A673 (cell line): ENCODE measurements around the gene GXYLT2. TPM values are rescaled to one million over a fixed set of nuclear protein-coding genes. Genes with fewer than 3 reads are reported as not detected.

Experiments used
- BruUV-seq: library from RNA; stranded (reverse); fragments of 400-500 nt; replicated peaks from 2 replicates; lab custom pipeline; 2021; lab: Mats Ljungman, UMichigan
- CTCF ChIA-PET: fragments of 300-600 bp; sonication (Branson Sonifier 250); formaldehyde crosslinking; loops from one replicate; lab custom pipeline; 2022; ENCODE audit warnings: antibody characterized with exemption; lab: Charles Lee
- POLR2A ChIA-PET: fragments of 300-600 bp; sonication (Branson Sonifier 250); formaldehyde crosslinking; loops from one replicate; lab custom pipeline; 2022; ENCODE audit warnings: antibody characterized with exemption; ENCODE audit not compliant: low non-redundant PET; lab: Charles Lee
- DNase-seq: peaks from one replicate; pipeline ENCODE4 v3.0.0-alpha.2; 2015; ENCODE audit warnings: low spot score
- H3K27ac ChIP-seq: fragments of 200-600 bp; sonication (generic); 2 replicates; pipeline ENCODE4 v1.5.1; 2016; ENCODE audit warnings: mixed run types, low read depth, mild to moderate bottlenecking, mixed read lengths, antibody characterized with exemption, low read length; ENCODE audit not compliant: poor library complexity, severe bottlenecking
- H3K27me3 ChIP-seq: fragments of 200-600 bp; sonication (generic); replicated peaks from 2 replicates; pipeline ENCODE4 v1.6.1; 2017; ENCODE audit warnings: mixed run types, low read depth, mild to moderate bottlenecking, mixed read lengths, antibody characterized with exemption, low read length; ENCODE audit not compliant: insufficient read depth, poor library complexity
- H3K36me3 ChIP-seq: fragments of 200-600 bp; sonication (generic); 2 replicates; pipeline ENCODE4 v1.6.1; 2016; ENCODE audit warnings: mixed run types, mild to moderate bottlenecking, mixed read lengths, antibody characterized with exemption, low read length; ENCODE audit not compliant: insufficient read depth, poor library complexity, severe bottlenecking
- H3K4me1 ChIP-seq: fragments of 200-600 bp; sonication (generic); 2 replicates; pipeline ENCODE4 v1.6.1; 2017; ENCODE audit warnings: mixed run types, mild to moderate bottlenecking, mixed read lengths, antibody characterized with exemption, low read length; ENCODE audit not compliant: insufficient read depth, poor library complexity, severe bottlenecking
- H3K4me3 ChIP-seq: fragments of 200-600 bp; sonication (generic); 2 replicates; pipeline ENCODE4 v1.5.1; 2016; ENCODE audit warnings: low read depth, mixed run types, mild to moderate bottlenecking, mixed read lengths, low read length; ENCODE audit not compliant: poor library complexity, severe bottlenecking
- H3K9me3 ChIP-seq: fragments of 200-600 bp; sonication (generic); 2 replicates; pipeline ENCODE4 v1.6.1; 2016; ENCODE audit warnings: mixed run types, low read depth, mild to moderate bottlenecking, mixed read lengths, antibody characterized with exemption, low read length; ENCODE audit not compliant: poor library complexity, severe bottlenecking
- EZH2 ChIP-seq: fragments of 200-600 bp; sonication (generic); IDR thresholded peaks from 2 replicates; pipeline ENCODE4 v1.6.1; 2017; ENCODE audit warnings: borderline replicate concordance, low read depth, mild to moderate bottlenecking, mixed read lengths, antibody characterized with exemption, low read length; ENCODE audit not compliant: poor library complexity, severe bottlenecking
- intact Hi-C: fragments of 100-400 bp; cut with micrococcal nuclease; formaldehyde crosslinking; loops from one replicate; pipeline ENCODE4 v1.10.0; 2022; ENCODE audit not compliant: unreplicated experiment
- total RNA-seq: library from RNA; stranded (reverse); gene quantifications from 2 replicates; pipeline ENCODE4 v1.2.3, GENCODE V29; 2021
- TF ChIP-seq, protein P1 (sequence below): fragments of 300-800, 200-600 bp; sonication (generic); conservative IDR thresholded peaks from 2 replicates; pipeline ENCODE4 v1.5.1; 2017; ENCODE audit warnings: low read depth, mild to moderate bottlenecking, antibody characterized with exemption, low read length, moderate library complexity, mixed read lengths

Gene GXYLT2
- total RNA-seq, 1 experiment from 2014 or later: 10.7 TPM

GRCh38 chr3:72947715-72948490 lies 60.1 kb downstream of the GXYLT2 start:
- H3K36me3 ChIP-seq: no peaks in the 10 kb centered on the region
- POLR2A ChIA-PET: no interaction called here
- no peak overlapping the region for H3K4me3 ChIP-seq
- no peaks in the 10 kb centered on the region for H3K4me1 ChIP-seq
- no TSS peak for BruUV-seq
- no peaks in the 10 kb centered on the region for H3K9me3 ChIP-seq
- no peak for DNase-seq
- no peak overlapping the region for H3K27ac ChIP-seq
- CTCF ChIA-PET: no interaction called here
- H3K27me3 ChIP-seq: no peaks in the 10 kb centered on the region
- intact Hi-C loops: no loop called here
- TF ChIP-seq, protein P1, sequence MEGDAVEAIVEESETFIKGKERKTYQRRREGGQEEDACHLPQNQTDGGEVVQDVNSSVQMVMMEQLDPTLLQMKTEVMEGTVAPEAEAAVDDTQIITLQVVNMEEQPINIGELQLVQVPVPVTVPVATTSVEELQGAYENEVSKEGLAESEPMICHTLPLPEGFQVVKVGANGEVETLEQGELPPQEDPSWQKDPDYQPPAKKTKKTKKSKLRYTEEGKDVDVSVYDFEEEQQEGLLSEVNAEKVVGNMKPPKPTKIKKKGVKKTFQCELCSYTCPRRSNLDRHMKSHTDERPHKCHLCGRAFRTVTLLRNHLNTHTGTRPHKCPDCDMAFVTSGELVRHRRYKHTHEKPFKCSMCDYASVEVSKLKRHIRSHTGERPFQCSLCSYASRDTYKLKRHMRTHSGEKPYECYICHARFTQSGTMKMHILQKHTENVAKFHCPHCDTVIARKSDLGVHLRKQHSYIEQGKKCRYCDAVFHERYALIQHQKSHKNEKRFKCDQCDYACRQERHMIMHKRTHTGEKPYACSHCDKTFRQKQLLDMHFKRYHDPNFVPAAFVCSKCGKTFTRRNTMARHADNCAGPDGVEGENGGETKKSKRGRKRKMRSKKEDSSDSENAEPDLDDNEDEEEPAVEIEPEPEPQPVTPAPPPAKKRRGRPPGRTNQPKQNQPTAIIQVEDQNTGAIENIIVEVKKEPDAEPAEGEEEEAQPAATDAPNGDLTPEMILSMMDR: no peak
- no peak for TF ChIP-seq EZH2

GRCh38 chr3:72949016-72949415 lies 61.2 kb downstream of the GXYLT2 start:
- H3K27me3 ChIP-seq: no peaks in the 10 kb centered on the region
- H3K27ac ChIP-seq: no peak overlapping the region
- intact Hi-C loops: no loop called here
- TF ChIP-seq EZH2: no peak
- TF ChIP-seq, protein P1: no peak
- no peaks in the 10 kb centered on the region for H3K4me1 ChIP-seq
- no TSS peak for BruUV-seq
- H3K36me3 ChIP-seq: no peaks in the 10 kb centered on the region
- no peak for DNase-seq
- H3K4me3 ChIP-seq: no peak overlapping the region
- CTCF ChIA-PET: interaction anchor here (0.7 kb wide), 1 partner anchor 48 kb away, joined by 4 read pairs; no protein-coding TSS in a partner anchor
- POLR2A ChIA-PET: no interaction called here
- no peaks in the 10 kb centered on the region for H3K9me3 ChIP-seq

GRCh38 chr3:72950372-72950771 lies 62.5 kb downstream of the GXYLT2 start:
- Histone ChIP-seq H3K4me1 (no peaks in the 10 kb centered on the region), H3K4me3 (no peak overlapping the region), H3K27ac (no peak overlapping the region), H3K36me3 (no peaks in the 10 kb centered on the region), H3K9me3 (no peaks in the 10 kb centered on the region), H3K27me3 (no peaks in the 10 kb centered on the region)
- intact Hi-C loops: no loop called here
- DNase-seq: no peak
- CTCF ChIA-PET: no interaction called here
- BruUV-seq: no TSS peak
- POLR2A ChIA-PET: no interaction called here
- TF ChIP-seq EZH2: no peak
- TF ChIP-seq, protein P1: no peak
